Caco-2 (cell line): Measurements from ENCODE around the gene UBE2E3. TPM values are rescaled to one million over a fixed set of nuclear protein-coding genes. Genes with fewer than 3 reads are reported as not detected.

Experiments used
- BruUV-seq: library from RNA; stranded (reverse); fragments of 400-500 nt; replicated peaks from 2 replicates; lab custom pipeline; 2021; lab: Mats Ljungman, UMichigan
- CTCF ChIA-PET: fragments of 300-600 bp; sonication (Branson Sonifier 250); formaldehyde crosslinking; loops from one replicate; lab custom pipeline; 2022; ENCODE audit warnings: antibody characterized with exemption; lab: Charles Lee
- POLR2A ChIA-PET: fragments of 300-600 bp; sonication (Branson Sonifier 250); formaldehyde crosslinking; loops from one replicate; lab custom pipeline; 2022; ENCODE audit warnings: antibody characterized with exemption; lab: Charles Lee
- DNase-seq, 2 experiments: peaks; one replicate each; pipeline versions ENCODE4 v3.0.0 to v3.0.0-alpha.2; 2020 to 2022
- H3K27me3 ChIP-seq: replicated peaks from 2 replicates; pipeline ENCODE4 v1.6.0; 2011; ENCODE audit warnings: low read length; ENCODE audit not compliant: control insufficient read depth, insufficient read depth
- H3K36me3 ChIP-seq: 2 replicates; pipeline ENCODE4 v1.5.1; 2011; ENCODE audit warnings: low read length; ENCODE audit not compliant: control insufficient read depth, insufficient read depth
- H3K4me1 ChIP-seq: fragments of 250-450 bp; sonication (Bioruptor Pico); 2 replicates; pipeline ENCODE4 v1.5.1; 2020; ENCODE audit warnings: mild to moderate bottlenecking
- H3K4me3 ChIP-seq: 2 replicates; pipeline ENCODE4 v1.5.1; 2011; ENCODE audit warnings: low read depth, mild to moderate bottlenecking, control low read depth, low read length
- H3K9me3 ChIP-seq: fragments of 250-450 bp; sonication (Bioruptor Pico); 2 replicates; pipeline ENCODE4 v1.5.1; 2020; ENCODE audit warnings: mild to moderate bottlenecking, moderate library complexity
- H3K27ac Mint-ChIP-seq: one replicate; pipeline ENCODE4 v1.8.0; 2022; ENCODE audit warnings: mixed read lengths; ENCODE audit not compliant: unreplicated experiment
- H3K27me3 Mint-ChIP-seq: one replicate; pipeline ENCODE4 v1.8.0; 2022; ENCODE audit warnings: mixed read lengths; ENCODE audit not compliant: insufficient read depth, unreplicated experiment
- H3K36me3 Mint-ChIP-seq: one replicate; pipeline ENCODE4 v1.8.0; 2022; ENCODE audit warnings: mild to moderate bottlenecking, mixed read lengths; ENCODE audit not compliant: insufficient read depth, unreplicated experiment
- H3K4me1 Mint-ChIP-seq: one replicate; pipeline ENCODE4 v1.8.0; 2022; ENCODE audit warnings: low read depth, mixed read lengths; ENCODE audit not compliant: unreplicated experiment
- H3K4me3 Mint-ChIP-seq: one replicate; pipeline ENCODE4 v1.8.0; 2022; ENCODE audit warnings: mild to moderate bottlenecking, moderate library complexity, mixed read lengths; ENCODE audit not compliant: unreplicated experiment
- H3K9me3 Mint-ChIP-seq: one replicate; pipeline ENCODE4 v1.8.0; 2022; ENCODE audit warnings: mixed read lengths; ENCODE audit not compliant: unreplicated experiment
- intact Hi-C: fragments of 100-400 bp; cut with micrococcal nuclease; formaldehyde crosslinking; loops from one replicate; pipeline ENCODE4 v1.10.0; 2022; ENCODE audit not compliant: unreplicated experiment
- total RNA-seq: library from RNA; stranded (reverse); gene quantifications from 2 replicates; pipeline ENCODE4 v1.2.3, GENCODE V29; 2022
- TF ChIP-seq, protein P1 (sequence below), 2 experiments: fragments of 200-600 bp in 1 of 2; IDR thresholded peaks; 1 replicate in 1 of 2; 2 replicates in 1 of 2; pipeline versions ENCODE4 v1.5.1 to v1.8.0; 2011 to 2022; ENCODE audit warnings: antibody characterized with exemption in 1 of 2, control low read depth in 1 of 2, inconsistent platforms in 1 of 2, low read depth in 1 of 2, low read length in 1 of 2, mild to moderate bottlenecking in 1 of 2, moderate library complexity in 1 of 2; ENCODE audit not compliant: insufficient read depth in 1 of 2, severe bottlenecking in 1 of 2, unreplicated experiment in 1 of 2

UBE2E3 gene
- total RNA-seq, 1 experiment from 2014 or later = 9.0 TPM

DNA sequence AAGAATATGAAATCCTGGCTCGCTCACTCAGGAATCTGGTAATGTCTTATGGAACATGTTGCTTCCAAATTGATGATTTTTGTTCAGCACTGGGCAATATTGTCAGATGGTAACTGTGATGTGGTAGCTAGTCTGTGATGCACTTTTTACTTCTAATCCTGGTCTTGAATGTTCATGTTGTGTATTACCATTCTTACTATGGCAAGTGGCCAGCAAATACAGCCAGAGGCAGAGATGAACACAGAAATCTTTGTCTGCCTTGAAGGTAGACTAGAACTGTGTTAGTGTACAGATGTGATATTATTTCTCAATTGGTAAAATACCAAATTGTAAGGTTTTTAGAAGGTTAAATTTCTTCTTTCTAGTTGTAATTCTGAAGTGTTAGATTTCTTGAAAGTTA is 83.3 kb downstream of the UBE2E3 start:
- no peaks in the 10 kb centered on the region for H3K27me3 ChIP-seq
- no TSS peak for BruUV-seq
- TF ChIP-seq, protein P1, sequence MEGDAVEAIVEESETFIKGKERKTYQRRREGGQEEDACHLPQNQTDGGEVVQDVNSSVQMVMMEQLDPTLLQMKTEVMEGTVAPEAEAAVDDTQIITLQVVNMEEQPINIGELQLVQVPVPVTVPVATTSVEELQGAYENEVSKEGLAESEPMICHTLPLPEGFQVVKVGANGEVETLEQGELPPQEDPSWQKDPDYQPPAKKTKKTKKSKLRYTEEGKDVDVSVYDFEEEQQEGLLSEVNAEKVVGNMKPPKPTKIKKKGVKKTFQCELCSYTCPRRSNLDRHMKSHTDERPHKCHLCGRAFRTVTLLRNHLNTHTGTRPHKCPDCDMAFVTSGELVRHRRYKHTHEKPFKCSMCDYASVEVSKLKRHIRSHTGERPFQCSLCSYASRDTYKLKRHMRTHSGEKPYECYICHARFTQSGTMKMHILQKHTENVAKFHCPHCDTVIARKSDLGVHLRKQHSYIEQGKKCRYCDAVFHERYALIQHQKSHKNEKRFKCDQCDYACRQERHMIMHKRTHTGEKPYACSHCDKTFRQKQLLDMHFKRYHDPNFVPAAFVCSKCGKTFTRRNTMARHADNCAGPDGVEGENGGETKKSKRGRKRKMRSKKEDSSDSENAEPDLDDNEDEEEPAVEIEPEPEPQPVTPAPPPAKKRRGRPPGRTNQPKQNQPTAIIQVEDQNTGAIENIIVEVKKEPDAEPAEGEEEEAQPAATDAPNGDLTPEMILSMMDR (IDR thresholded peaks at IDR 0.05; ENCODE audit: insufficient read depth in 1 of 2, low read depth in 1 of 2, low read length in 1 of 2, severe bottlenecking in 1 of 2, unreplicated experiment in 1 of 2) = no peak
- Mint-ChIP-seq H3K4me3 (no peak overlapping the region), H3K27ac (no peak overlapping the region), H3K27me3 (no peaks in the 10 kb centered on the region), H3K36me3 (no peaks in the 10 kb centered on the region), H3K9me3 (no peaks in the 10 kb centered on the region), H3K4me1 (no peaks in the 10 kb centered on the region)
- intact Hi-C loops = no loop called here
- H3K4me1 ChIP-seq = no peaks in the 10 kb centered on the region
- POLR2A ChIA-PET = no interaction called here
- CTCF ChIA-PET = no interaction called here
- no peaks in the 10 kb centered on the region for H3K36me3 ChIP-seq
- H3K4me3 ChIP-seq = no peak overlapping the region
- no peak for DNase-seq
- no peaks in the 10 kb centered on the region for H3K9me3 ChIP-seq

DNA sequence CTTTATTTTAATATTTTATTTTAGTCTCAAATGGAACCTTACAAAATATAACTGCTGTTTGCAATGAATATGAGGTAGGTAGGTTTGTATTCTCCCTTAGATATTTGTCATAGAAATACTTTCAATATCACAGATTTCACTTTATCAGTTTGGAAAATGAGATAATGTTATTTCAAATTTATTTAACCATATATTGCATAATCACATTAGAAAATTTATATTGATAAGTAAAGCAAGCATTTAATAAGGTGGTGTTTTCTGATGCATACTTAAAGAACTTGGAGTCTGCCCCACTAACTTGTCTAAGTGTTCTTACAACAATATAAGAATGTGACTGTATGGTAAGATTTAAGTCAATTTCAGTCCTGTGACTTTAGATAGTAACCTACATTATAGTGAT is 85.1 kb downstream of the UBE2E3 start:
- no peaks in the 10 kb centered on the region for H3K4me1 ChIP-seq
- no peak overlapping the region for H3K4me3 Mint-ChIP-seq
- CTCF ChIA-PET = no interaction called here
- no peak for DNase-seq
- no peaks in the 10 kb centered on the region for H3K27me3 Mint-ChIP-seq
- no peaks in the 10 kb centered on the region for H3K36me3 ChIP-seq
- no peak overlapping the region for H3K27ac Mint-ChIP-seq
- TF ChIP-seq, protein P1 (IDR thresholded peaks at IDR 0.05; ENCODE audit: insufficient read depth in 1 of 2, low read depth in 1 of 2, low read length in 1 of 2, severe bottlenecking in 1 of 2, unreplicated experiment in 1 of 2) = no peak
- no peaks in the 10 kb centered on the region for H3K27me3 ChIP-seq
- no TSS peak for BruUV-seq
- intact Hi-C loops = no loop called here
- no peaks in the 10 kb centered on the region for H3K4me1 Mint-ChIP-seq
- no peaks in the 10 kb centered on the region for H3K9me3 Mint-ChIP-seq
- no peaks in the 10 kb centered on the region for H3K9me3 ChIP-seq
- POLR2A ChIA-PET = no interaction called here
- no peak overlapping the region for H3K4me3 ChIP-seq
- no peaks in the 10 kb centered on the region for H3K36me3 Mint-ChIP-seq

DNA sequence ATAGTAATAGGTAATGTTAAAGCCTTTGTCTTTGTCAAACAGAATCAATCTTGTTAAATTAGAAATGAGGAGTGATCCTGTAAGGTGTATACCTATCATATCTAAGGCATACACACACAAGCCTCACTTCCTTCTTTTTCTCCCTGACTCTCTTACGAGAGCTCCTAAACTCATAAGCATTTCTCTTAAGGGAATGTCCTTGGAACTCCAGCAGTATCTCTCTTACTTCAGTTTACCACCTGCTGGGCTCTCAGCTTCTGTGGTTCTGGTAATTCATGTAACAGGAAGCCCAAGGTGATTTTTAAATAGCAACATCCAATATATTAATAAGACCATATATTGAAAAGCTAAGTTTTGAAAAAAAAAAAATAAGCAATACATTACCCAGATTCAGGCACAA is 85.9 kb downstream of the UBE2E3 start:
- POLR2A ChIA-PET = no interaction called here
- TF ChIP-seq, protein P1 (IDR thresholded peaks at IDR 0.05; ENCODE audit: insufficient read depth in 1 of 2, low read depth in 1 of 2, low read length in 1 of 2, severe bottlenecking in 1 of 2, unreplicated experiment in 1 of 2) = no peak
- no peak for DNase-seq

More for the DNA sequence above, 85.9 kb downstream of the UBE2E3 start:
- Mint-ChIP-seq H3K4me1 (no peaks in the 10 kb centered on the region), H3K36me3 (no peaks in the 10 kb centered on the region), H3K27ac (no peak overlapping the region), H3K27me3 (no peaks in the 10 kb centered on the region), H3K9me3 (no peaks in the 10 kb centered on the region), H3K4me3 (no peak overlapping the region)
- intact Hi-C loops = no loop called here
- Histone ChIP-seq H3K36me3 (no peaks in the 10 kb centered on the region), H3K4me1 (no peaks in the 10 kb centered on the region), H3K9me3 (no peaks in the 10 kb centered on the region), H3K4me3 (no peak overlapping the region), H3K27me3 (no peaks in the 10 kb centered on the region)
- CTCF ChIA-PET = no interaction called here
- no TSS peak for BruUV-seq
